ENCODE results near the gene ZAP70. TPM values are rescaled to one million over a fixed set of nuclear protein-coding genes. Genes with fewer than 3 reads are reported as not detected.

Gene ZAP70
- total and polyA plus RNA-seq, 10 donors: 35.2 to 96.1 (median 62.2) TPM

- 81 to 93% (median 93%) methylated on average over 9 to 23 of the region's 23 CpGs for WGBS, 5 donors
- Histone ChIP-seq H3K36me3 (peaks cover 0 to 61% (median 9%) of the 10 kb centered on the region in 6 donors), H3K4me3 (no peak overlapping the region), H3K27me3 (replicated peaks in 1 of 7) (no peaks in the 10 kb centered on the region), H3K4me1 (peaks cover 0 to 37% (median 17%) of the 10 kb centered on the region in 6 donors), H3K27ac (no peak overlapping the region), H3K9me3 (no peaks in the 10 kb centered on the region)
- TF ChIP-seq POLR2AphosphoS5 (IDR thresholded peaks at IDR 0.05): peak in 1 of 3 donors; percentile 45
- TF ChIP-seq, protein P1, sequence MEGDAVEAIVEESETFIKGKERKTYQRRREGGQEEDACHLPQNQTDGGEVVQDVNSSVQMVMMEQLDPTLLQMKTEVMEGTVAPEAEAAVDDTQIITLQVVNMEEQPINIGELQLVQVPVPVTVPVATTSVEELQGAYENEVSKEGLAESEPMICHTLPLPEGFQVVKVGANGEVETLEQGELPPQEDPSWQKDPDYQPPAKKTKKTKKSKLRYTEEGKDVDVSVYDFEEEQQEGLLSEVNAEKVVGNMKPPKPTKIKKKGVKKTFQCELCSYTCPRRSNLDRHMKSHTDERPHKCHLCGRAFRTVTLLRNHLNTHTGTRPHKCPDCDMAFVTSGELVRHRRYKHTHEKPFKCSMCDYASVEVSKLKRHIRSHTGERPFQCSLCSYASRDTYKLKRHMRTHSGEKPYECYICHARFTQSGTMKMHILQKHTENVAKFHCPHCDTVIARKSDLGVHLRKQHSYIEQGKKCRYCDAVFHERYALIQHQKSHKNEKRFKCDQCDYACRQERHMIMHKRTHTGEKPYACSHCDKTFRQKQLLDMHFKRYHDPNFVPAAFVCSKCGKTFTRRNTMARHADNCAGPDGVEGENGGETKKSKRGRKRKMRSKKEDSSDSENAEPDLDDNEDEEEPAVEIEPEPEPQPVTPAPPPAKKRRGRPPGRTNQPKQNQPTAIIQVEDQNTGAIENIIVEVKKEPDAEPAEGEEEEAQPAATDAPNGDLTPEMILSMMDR (IDR thresholded peaks at IDR 0.05 in 8 of 11, conservative IDR thresholded peaks at IDR 0.05 in 3 of 11): no peak
- intact Hi-C loops (cut with DNase I; ENCODE audit: low total_unique reads): no loop called here
- DNase-seq: peak; percentile 71
Measured at GRCh38 chr2:97739020-97739892, 25.9 kb downstream of the ZAP70 start.

DNA sequence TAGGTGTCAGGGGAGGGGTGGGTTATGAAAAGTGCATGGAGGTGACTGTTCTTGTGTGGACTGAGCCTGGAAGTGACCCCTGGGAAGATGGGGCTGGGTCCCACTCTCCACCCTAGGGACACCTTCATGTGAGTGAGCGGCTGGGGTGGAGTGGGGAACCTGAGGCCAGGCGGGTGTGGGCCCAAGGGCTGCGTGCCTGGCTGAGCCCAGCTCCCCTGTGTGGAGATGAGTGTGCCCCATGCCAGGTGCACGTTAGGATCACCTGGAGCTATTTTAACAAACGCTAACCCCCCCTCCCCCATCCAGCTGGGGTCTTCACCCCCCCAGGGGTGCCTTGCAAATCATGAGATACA, 26.5 kb downstream of the ZAP70 start:
- peaks cover 0 to 43% (median 17%) of the 10 kb centered on the region in 6 donors for H3K4me1 ChIP-seq
- peaks cover 0 to 56% (median 9%) of the 10 kb centered on the region in 6 donors for H3K36me3 ChIP-seq
- no peaks in the 10 kb centered on the region for H3K27me3 ChIP-seq (replicated peaks in 1 of 7)
- no peaks in the 10 kb centered on the region for H3K9me3 ChIP-seq
- peak; percentile 66 for DNase-seq
- no peak overlapping the region for H3K27ac ChIP-seq
- TF ChIP-seq POLR2A (IDR thresholded peaks at IDR 0.05) (no peak), POLR2AphosphoS5 (IDR thresholded peaks at IDR 0.05) (no peak)
- TF ChIP-seq, protein P1 (IDR thresholded peaks at IDR 0.05 in 8 of 11, conservative IDR thresholded peaks at IDR 0.05 in 3 of 11): no peak
- H3K4me3 ChIP-seq: no peak overlapping the region
- 63 to 84% (median 80%) methylated on average over 3 to 5 of the region's 5 CpGs for WGBS, 5 donors
- intact Hi-C loops (cut with DNase I; ENCODE audit: low total_unique reads): no loop called here

DNA sequence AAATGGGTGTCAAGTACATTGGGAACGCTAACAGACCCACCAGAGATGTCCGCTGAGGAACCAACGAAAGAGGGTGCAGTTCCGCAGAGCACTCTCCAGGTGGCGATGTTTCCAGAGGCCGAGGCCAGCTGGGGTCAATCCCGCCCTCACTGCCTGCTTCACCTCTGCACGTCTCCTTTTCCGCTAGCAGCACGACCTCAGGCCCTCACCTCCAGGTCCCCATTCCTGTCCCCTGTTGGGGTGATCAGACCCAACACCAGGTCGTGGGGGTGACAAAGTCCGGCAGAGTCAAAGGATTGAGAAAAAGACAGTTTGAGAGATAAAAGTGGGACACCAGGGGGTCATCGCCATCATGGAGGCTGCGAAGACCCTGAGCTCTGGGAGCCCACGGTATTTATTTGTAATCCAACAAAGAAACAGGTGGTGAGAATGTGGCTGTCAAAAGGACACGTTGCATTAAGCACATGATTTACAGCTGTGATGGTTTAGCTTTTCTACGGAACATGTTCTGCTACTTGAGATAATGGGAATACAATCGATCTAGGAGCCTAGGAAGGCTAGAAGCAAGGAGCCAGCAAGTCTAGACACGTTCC, 27.3 kb downstream of the ZAP70 start:
- H3K4me3 ChIP-seq: no peak overlapping the region
- intact Hi-C loops (cut with DNase I; ENCODE audit: low total_unique reads): no loop called here
- TF ChIP-seq POLR2AphosphoS5 (IDR thresholded peaks at IDR 0.05) (peak in 2 of 3 donors; percentile 5 to 7), POLR2A (IDR thresholded peaks at IDR 0.05) (no peak)
- TF ChIP-seq, protein P1 (IDR thresholded peaks at IDR 0.05 in 8 of 11, conservative IDR thresholded peaks at IDR 0.05 in 3 of 11): peak; percentile 45 to 82 (median 65)
- no peaks in the 10 kb centered on the region for H3K9me3 ChIP-seq
- H3K27me3 ChIP-seq (replicated peaks in 1 of 7): no peaks in the 10 kb centered on the region
- H3K27ac ChIP-seq: no peak overlapping the region
- peaks cover 0 to 51% (median 22%) of the 10 kb centered on the region in 6 donors for H3K4me1 ChIP-seq
- peak; percentile 84 for DNase-seq
- WGBS, 5 donors: 37 to 42% (median 39%) methylated on average over 19 of the region's 19 CpGs
- H3K36me3 ChIP-seq: peaks cover 0 to 48% (median 6%) of the 10 kb centered on the region in 6 donors

GRCh38 chr2:97741251-97741650, 27.9 kb downstream of the ZAP70 start:
- WGBS, 5 donors: 91 to 94% (median 91%) methylated on average over 20 of the region's 20 CpGs
- H3K36me3 ChIP-seq: peaks cover 0 to 44% (median 6%) of the 10 kb centered on the region in 6 donors
- peaks cover 0 to 57% (median 22%) of the 10 kb centered on the region in 6 donors for H3K4me1 ChIP-seq
- peak overlapping the region in 2 of 8 donors; percentile 48 to 76 for H3K27ac ChIP-seq
- no peaks in the 10 kb centered on the region for H3K9me3 ChIP-seq
- no peaks in the 10 kb centered on the region for H3K27me3 ChIP-seq (replicated peaks in 1 of 7)
- H3K4me3 ChIP-seq: no peak overlapping the region
- intact Hi-C loops (cut with DNase I; ENCODE audit: low total_unique reads): no loop called here
- DNase-seq: peak; percentile 71
- TF ChIP-seq POLR2A (IDR thresholded peaks at IDR 0.05) (no peak), POLR2AphosphoS5 (IDR thresholded peaks at IDR 0.05) (no peak)
- TF ChIP-seq, protein P1 (IDR thresholded peaks at IDR 0.05 in 8 of 11, conservative IDR thresholded peaks at IDR 0.05 in 3 of 11): no peak

Data from spleen (tissue), 11 donors.